NOMO-1 (cell line): ENCODE data around the gene CLK4.

ENCODE experiments used
- DNase-seq, 2 experiments: peaks; one replicate each; lab custom pipeline; 2025; ENCODE audit not compliant: unreplicated experiment in 2 of 2; lab: John Stamatoyannopoulos, UW

The CLK4 gene

GRCh38 chr5:178560911-178561310 is 65.9 kb downstream of the CLK4 start:
- DNase-seq = no peak

GRCh38 chr5:178557416-178557815 is 69.4 kb downstream of the CLK4 start:
- no peak for DNase-seq

- no peak for DNase-seq
These were observed 71.1 kb downstream of the CLK4 start for GRCh38 chr5:178555771-178556211.

GRCh38 chr5:178555005-178555404 is 71.8 kb downstream of the CLK4 start:
- DNase-seq = no peak

GRCh38 chr5:178554311-178554710 is 72.5 kb downstream of the CLK4 start:
- no peak for DNase-seq

GRCh38 chr5:178553517-178553916 is 73.3 kb downstream of the CLK4 start:
- DNase-seq = no peak
